Stimulated activated naive CD8-positive, alpha-beta T cell treated with anti-CD3 and anti-CD28 coated beads, Interleukin-15, amount 100 ng/mL, for 72 hours (primary cell): Measurements from ENCODE around the gene FOXP1.

Experiments
- ATAC-seq: fragments of 150-1000 bp; cut with Tn5 transposase; 2 replicates; pipeline ENCODE4 v1.10.0; 2021; ENCODE audit warnings: mild to moderate bottlenecking, moderate library complexity
- DNase-seq, 2 donors: peaks; one replicate each; pipeline ENCODE4 v3.0.0; 2021 to 2022
- H3K27ac Mint-ChIP-seq, 2 donors: one replicate each; pipeline ENCODE4 v1.8.0; 2022; ENCODE audit warnings: mild to moderate bottlenecking in 2 of 2, mixed read lengths in 2 of 2, moderate library complexity in 2 of 2
- H3K27me3 Mint-ChIP-seq: one replicate; pipeline ENCODE4 v1.8.0; 2022; ENCODE audit warnings: mixed read lengths
- H3K4me1 Mint-ChIP-seq: one replicate; pipeline ENCODE4 v1.8.0; 2022; ENCODE audit warnings: mild to moderate bottlenecking, mixed read lengths
- H3K4me3 Mint-ChIP-seq, 2 donors: one replicate each; pipeline ENCODE4 v1.8.0; 2022; ENCODE audit warnings: mild to moderate bottlenecking in 2 of 2, mixed read lengths in 2 of 2, moderate library complexity in 1 of 2
- H3K9me3 Mint-ChIP-seq, 2 donors: one replicate each; pipeline ENCODE4 v1.8.0; 2022; ENCODE audit warnings: mixed read lengths in 2 of 2

The FOXP1 gene

GRCh38 chr3:70933105-70933810, 650.3 kb downstream of the FOXP1 start:
- DNase-seq (no peak), ATAC-seq (no peak)
- Mint-ChIP-seq H3K9me3 (no peaks in the 10 kb centered on the region), H3K27ac (no peak overlapping the region), H3K27me3 (no peaks in the 10 kb centered on the region), H3K4me3 (no peak overlapping the region), H3K4me1 (peaks cover 7% of the 10 kb centered on the region)

DNA sequence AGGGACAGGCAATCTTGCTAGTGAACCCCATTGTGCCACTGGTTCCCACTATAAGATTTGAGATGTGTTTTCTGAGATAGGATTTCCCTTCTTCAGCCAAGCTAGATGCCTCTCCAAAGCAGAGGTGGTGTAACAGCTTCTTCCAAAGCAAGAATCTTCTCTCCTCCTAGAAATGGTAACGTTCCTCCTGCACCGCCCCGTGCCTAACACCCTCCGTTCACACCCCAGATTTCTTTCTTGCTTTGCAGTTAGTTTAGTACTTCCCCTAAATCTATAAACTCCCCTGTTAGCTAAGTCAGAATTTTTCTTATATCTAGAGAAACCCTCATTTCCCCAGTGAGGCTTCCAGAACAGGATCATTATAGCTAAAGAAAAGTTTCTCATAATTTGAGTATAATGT, 653.5 kb downstream of the FOXP1 start:
- ATAC-seq (no peak), DNase-seq (no peak)
- Mint-ChIP-seq H3K4me3 (no peak overlapping the region), H3K4me1 (peaks cover 7% of the 10 kb centered on the region), H3K9me3 (no peaks in the 10 kb centered on the region), H3K27me3 (no peaks in the 10 kb centered on the region), H3K27ac (no peak overlapping the region)

DNA sequence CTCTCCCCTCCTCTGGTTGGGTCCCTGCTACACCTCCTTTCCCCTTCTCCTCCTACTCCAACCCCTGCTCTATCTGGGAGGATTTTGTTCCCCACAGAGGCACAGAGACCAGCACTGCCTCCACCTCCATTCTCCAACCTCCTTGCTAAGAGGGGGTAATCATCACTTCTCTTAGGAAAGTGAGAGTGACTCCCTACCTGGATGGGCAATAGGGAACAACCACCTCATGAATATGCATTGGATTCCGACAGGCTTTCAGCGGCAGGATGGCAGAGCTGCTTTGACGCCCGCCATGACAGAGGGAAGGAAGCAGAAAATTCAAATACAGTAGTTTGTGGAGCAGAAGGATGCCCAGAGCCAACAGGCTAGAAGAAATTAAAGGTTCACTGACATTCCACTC, 656.3 kb downstream of the FOXP1 start:
- ATAC-seq: no peak
- Mint-ChIP-seq H3K4me1 (no peaks in the 10 kb centered on the region), H3K9me3 (peaks cover 12 to 21% of the 10 kb centered on the region in 2 donors), H3K27me3 (no peaks in the 10 kb centered on the region), H3K4me3 (no peak overlapping the region), H3K27ac (no peak overlapping the region)
- no peak for DNase-seq

DNA sequence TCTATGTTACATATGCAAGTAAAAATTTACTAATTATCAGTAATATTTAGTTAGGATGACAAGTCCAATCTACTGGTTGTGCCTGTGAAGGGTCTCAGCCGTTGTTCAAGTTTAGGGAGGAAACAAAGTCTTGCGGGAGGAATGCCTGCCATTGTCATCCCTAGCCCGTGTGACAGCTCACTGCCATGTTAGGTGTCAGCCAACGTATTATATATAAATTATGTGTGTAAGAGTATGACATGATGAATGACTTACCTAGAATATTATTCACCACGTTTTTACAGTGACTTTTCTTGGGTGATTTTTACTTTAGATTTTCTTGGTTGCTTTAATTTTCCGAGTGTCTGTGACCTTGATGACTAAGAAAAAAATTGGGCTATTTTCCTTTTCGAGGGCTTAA, 656.7 kb downstream of the FOXP1 start:
- ATAC-seq: no peak
- Mint-ChIP-seq H3K27ac (no peak overlapping the region), H3K9me3 (peaks cover 12 to 21% of the 10 kb centered on the region in 2 donors), H3K4me1 (no peaks in the 10 kb centered on the region), H3K4me3 (no peak overlapping the region), H3K27me3 (no peaks in the 10 kb centered on the region)
- DNase-seq: no peak

- no peaks in the 10 kb centered on the region for H3K4me1 Mint-ChIP-seq
- H3K9me3 Mint-ChIP-seq: peaks cover 12 to 26% of the 10 kb centered on the region in 2 donors
- H3K4me3 Mint-ChIP-seq: no peak overlapping the region
- DNase-seq (no peak), ATAC-seq (no peak)
- peaks cover 7% of the 10 kb centered on the region for H3K27me3 Mint-ChIP-seq
- H3K27ac Mint-ChIP-seq: no peak overlapping the region
Observed at GRCh38 chr3:70919661-70920060, 663.9 kb downstream of the FOXP1 start.

GRCh38 chr3:70919091-70919490, 664.4 kb downstream of the FOXP1 start:
- Mint-ChIP-seq H3K27ac (no peak overlapping the region), H3K4me3 (no peak overlapping the region), H3K9me3 (peaks cover 9 to 21% of the 10 kb centered on the region in 2 donors), H3K27me3 (peaks cover 8% of the 10 kb centered on the region), H3K4me1 (no peaks in the 10 kb centered on the region)
- ATAC-seq (no peak), DNase-seq (no peak)

GRCh38 chr3:70916375-70917055, 667.0 kb downstream of the FOXP1 start:
- ATAC-seq (no peak), DNase-seq (no peak)
- Mint-ChIP-seq H3K9me3 (peaks cover 0 to 7% of the 10 kb centered on the region in 2 donors), H3K27ac (no peak overlapping the region), H3K4me1 (no peaks in the 10 kb centered on the region), H3K4me3 (no peak overlapping the region), H3K27me3 (peaks cover 8% of the 10 kb centered on the region)

DNA sequence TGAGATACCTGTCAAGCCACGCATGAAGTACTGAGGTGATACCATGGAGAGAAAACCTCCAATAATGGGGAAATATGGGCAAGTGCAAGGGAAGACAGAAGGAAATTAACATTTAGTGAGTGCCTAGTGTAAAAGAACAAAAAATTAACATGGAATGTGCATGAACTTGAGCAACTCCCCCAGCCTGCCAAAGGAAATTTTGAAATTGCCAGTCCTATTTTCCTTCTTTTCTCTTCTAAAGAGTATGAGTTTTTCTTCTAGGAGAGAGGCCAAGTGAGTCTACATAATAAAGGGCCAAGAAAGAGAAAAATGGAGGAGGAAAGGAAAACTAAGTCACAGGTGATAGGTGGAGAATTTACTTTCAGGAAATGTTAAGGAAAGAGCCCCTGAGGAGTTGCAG, 668.7 kb downstream of the FOXP1 start:
- Mint-ChIP-seq H3K27ac (no peak overlapping the region), H3K27me3 (peaks cover 17% of the 10 kb centered on the region), H3K9me3 (peaks cover 0 to 7% of the 10 kb centered on the region in 2 donors), H3K4me1 (no peaks in the 10 kb centered on the region), H3K4me3 (no peak overlapping the region)
- no peak for DNase-seq
- ATAC-seq: no peak

- DNase-seq (no peak), ATAC-seq (no peak)
- Mint-ChIP-seq H3K27ac (no peak overlapping the region), H3K27me3 (peaks cover 28% of the 10 kb centered on the region), H3K9me3 (peaks cover 0 to 7% of the 10 kb centered on the region in 2 donors), H3K4me1 (no peaks in the 10 kb centered on the region), H3K4me3 (no peak overlapping the region)
Observed at GRCh38 chr3:70911719-70912118, 671.8 kb downstream of the FOXP1 start.

DNA sequence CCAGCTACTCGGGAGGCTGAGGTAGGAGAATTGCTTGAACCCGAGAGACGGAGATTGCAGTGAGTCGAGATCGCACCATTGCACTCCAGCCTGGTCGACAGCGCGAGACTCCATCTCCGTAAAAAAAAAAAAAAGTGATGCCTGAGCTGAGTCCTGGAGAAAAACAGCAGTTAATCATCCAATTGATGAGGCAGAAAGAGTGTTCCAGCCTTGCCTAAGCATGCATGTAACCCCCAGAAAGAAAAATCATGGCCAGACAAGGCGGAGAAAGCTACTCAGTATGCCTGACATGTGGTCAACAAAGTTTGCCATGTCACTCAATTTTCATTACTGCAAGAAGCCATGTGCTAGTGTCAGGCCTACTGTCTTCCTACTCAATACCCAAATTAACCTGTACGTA, 678.0 kb downstream of the FOXP1 start:
- no peaks in the 10 kb centered on the region for H3K9me3 Mint-ChIP-seq
- no peak for DNase-seq
- no peak for ATAC-seq
- peaks cover 51% of the 10 kb centered on the region for H3K27me3 Mint-ChIP-seq
- H3K4me1 Mint-ChIP-seq: no peaks in the 10 kb centered on the region
- H3K27ac Mint-ChIP-seq: no peak overlapping the region
- H3K4me3 Mint-ChIP-seq: no peak overlapping the region
